HG02870 (cell line): ENCODE results near the gene ALPG.
"Not testable (repeated sequence)": the region's sequence is repeated elsewhere in the genome, so short reads cannot be mapped to it uniquely, and the experiment has no call there.

Source experiments
- ATAC-seq: cut with Tn5 transposase; IDR thresholded peaks from one replicate; pipeline ENCODE4 v1.9.1; 2021; ENCODE audit warnings: mild to moderate bottlenecking, moderate library complexity; ENCODE audit not compliant: unreplicated experiment

The ALPG gene

GRCh38 chr2:232418466-232419244 lies 12.0 kb downstream of the ALPG start:
- no peak for ATAC-seq

- ATAC-seq = no peak
These were observed 12.8 kb downstream of the ALPG start for GRCh38 chr2:232419245-232420072.

- no peak for ATAC-seq
These were observed 13.4 kb downstream of the ALPG start for GRCh38 chr2:232420073-232420454.

- ATAC-seq = no peak
These were observed 14.0 kb downstream of the ALPG start for GRCh38 chr2:232420463-232421188.

- no peak for ATAC-seq
These were observed 14.6 kb downstream of the ALPG start for GRCh38 chr2:232421189-232421785.

GRCh38 chr2:232422051-232422450 lies 15.4 kb downstream of the ALPG start:
- no peak for ATAC-seq

- ATAC-seq = not testable (repeated sequence)
These were observed 16.4 kb downstream of the ALPG start for GRCh38 chr2:232422996-232423395.

- ATAC-seq = not testable (repeated sequence)
These were observed 16.8 kb downstream of the ALPG start for GRCh38 chr2:232423407-232423806.

- no peak for ATAC-seq
These were observed 25.3 kb downstream of the ALPG start for GRCh38 chr2:232431705-232432590.

- no peak for ATAC-seq
These were observed 26.0 kb downstream of the ALPG start for GRCh38 chr2:232432598-232433184.

- not testable (repeated sequence) for ATAC-seq
These were observed 27.0 kb downstream of the ALPG start for GRCh38 chr2:232433622-232434021.

- no peak for ATAC-seq
These were observed 27.4 kb downstream of the ALPG start for GRCh38 chr2:232434091-232434490.

- no peak for ATAC-seq
These were observed 28.1 kb downstream of the ALPG start for GRCh38 chr2:232434563-232435374.

- no peak for ATAC-seq
These were observed 28.7 kb downstream of the ALPG start for GRCh38 chr2:232435375-232435648.

- ATAC-seq = no peak
These were observed 29.2 kb downstream of the ALPG start for GRCh38 chr2:232435805-232436204.

- no peak for ATAC-seq
These were observed 29.9 kb downstream of the ALPG start for GRCh38 chr2:232436381-232437194.

GRCh38 chr2:232437195-232437571 lies 30.5 kb downstream of the ALPG start:
- no peak for ATAC-seq

GRCh38 chr2:232438091-232438490 lies 31.4 kb downstream of the ALPG start:
- no peak for ATAC-seq
